Stimulated activated CD4-positive, alpha-beta T cell treated with anti-CD3 and anti-CD28 coated beads, Interleukin-4, amount 100 ng/mL, for 4 hours (primary cell): ENCODE data around the gene THADA.
A peak's percentile ranks its signal among the peaks of the same experiment; 100 is the strongest.
"Not testable (repeated sequence)": the region's sequence is repeated elsewhere in the genome, so short reads cannot be mapped to it uniquely, and the experiment has no call there.

Source experiments
- DNase-seq, 2 experiments: peaks; one replicate each; pipeline ENCODE4 v3.0.0-alpha.2; 2020

THADA gene

DNA sequence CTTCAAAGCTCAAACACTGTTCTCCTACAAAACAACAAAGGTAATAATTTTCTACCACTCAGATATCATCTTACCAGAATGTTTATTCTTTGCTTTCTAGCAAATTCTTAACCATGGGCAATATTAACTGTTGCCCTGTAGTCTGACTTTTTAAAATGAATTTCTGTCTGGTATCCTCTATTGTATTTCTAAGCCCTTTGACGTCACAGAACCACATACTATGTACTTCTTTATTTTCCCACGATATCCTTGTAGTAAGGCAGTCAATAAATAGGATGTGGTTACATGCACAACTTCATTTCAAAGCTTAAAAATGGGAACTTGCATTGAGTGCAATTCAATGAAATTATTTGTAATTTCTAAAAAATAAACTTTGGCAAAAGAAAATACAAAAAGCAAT is 58.7 kb downstream of the THADA start:
- DNase-seq = no peak

DNA sequence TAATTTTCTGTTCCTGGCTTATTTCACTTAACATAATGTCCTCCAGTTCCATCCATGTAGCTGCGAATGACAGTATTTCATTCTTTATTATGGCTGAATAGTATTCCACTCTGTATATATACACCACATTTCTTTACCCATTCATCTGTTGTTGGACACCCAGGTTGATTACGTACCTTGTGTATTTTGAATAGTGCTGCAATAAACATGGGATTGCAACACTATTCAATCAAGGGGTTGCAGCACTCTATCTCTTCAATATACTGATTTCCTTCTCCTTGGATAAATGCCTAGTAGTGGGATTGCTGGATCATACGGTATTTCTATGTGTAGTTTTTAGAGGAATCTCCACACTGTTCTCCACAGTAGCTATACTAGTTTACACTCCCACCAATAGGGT is 61.3 kb downstream of the THADA start:
- no peak for DNase-seq

DNA sequence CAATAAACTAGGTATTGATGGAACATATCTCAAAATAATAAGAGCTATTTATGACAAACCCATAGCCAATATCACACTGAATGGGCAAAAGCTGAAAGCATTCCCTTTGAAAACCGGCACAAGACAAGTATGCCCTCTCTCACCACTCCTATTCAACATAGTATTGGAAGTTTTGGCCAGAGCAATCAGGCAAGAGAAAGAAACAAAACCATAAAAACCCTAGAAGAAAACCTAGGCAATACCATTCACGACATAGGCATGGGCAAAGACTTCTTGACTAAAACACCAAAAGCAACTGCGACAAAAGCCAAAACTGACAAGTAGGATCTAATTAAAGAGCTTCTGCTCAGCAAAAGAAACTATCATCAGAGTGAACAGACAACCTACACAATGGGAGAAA is 63.3 kb downstream of the THADA start:
- DNase-seq = not testable (repeated sequence)

DNA sequence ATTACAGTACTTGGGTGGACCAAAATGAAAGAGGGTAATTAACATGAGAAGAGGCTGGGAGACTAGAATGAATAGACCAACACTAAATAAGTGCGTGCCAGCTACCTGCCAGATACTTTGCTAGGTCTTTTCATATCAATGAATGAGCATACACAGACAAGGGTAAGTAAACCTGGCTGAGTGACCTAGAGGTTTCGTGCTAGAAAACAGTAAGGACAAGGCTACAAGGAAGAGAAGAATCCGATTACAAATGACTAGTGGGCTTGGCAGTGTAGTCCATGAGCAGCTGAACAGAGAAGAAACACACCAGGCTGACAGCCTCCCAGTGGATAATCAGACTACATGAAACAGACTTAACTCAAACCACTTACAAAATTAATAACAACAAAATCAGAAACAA is 64.6 kb downstream of the THADA start:
- no peak for DNase-seq

DNA sequence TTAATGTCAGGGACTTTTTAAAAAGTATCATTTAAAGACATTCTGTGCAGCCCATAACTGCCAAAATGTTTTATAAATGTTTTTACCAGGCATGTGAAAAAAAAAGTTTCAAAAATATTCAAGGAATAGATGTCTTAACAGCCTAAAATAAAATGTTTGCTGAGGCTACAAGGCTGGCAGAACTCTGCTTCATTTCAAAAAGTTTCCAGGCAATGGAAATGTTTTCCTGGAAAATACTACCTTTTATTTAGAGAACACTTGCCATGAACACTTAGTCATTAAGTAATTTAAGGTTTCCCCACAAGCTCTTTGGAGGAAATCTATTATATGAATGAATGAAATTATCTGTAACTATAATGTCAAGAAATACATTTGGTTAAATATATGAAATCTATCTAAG is 68.8 kb downstream of the THADA start:
- DNase-seq = no peak

DNA sequence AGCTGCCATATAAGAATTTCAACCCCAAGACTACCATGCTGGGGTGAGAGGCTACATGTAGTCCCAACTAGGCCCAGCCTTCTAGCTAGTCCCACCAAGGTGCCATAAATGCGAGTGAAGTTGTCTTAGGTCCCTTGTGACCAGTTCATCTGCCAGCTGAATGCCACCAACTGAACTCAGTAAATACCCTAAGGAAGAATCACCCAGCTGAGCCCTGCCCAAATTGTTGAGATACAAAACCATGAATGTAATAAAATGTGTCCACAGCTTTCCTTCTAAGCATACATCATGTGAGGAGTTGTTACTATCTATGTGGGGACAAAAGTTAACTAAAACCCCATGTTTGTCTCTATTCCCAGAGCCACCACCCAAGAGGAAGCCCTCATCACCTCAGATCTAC is 70.3 kb downstream of the THADA start:
- no peak for DNase-seq

DNA sequence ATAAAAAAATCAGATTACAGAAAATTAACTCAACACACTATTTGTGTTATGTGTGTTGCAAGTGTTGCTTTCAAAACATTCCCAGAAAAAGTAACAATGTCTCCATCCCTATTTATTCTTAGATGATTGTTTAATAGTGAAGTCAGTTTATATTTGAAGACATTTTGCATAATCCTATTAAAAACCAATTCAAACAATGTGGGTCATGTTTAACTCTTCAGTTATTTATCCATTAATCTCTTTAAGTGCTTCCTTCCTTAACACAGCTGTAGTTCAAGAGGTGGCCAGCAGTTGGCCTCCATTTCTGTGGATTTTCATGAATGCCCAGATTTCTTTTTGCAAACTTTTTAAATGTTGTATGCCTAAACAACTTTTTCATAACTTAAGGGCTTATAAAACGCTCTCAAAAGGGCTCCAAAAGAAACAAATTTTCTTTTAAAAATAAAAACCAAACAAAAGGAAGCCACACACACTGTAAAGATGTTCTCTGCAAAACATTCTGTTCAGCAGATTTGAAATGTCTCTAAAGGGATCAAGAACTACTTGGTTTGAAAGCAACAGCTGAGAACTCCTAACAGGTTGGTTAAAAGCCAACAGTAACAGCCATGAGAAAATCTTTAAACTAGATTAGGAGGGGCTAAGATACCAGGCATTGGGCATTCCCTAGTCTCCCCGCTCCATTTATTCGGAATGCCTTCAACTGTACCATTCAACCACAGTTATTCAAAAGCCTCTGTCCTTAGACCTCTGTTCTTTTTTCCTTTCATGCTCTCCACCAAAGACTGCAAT is 71.5 kb downstream of the THADA start:
- no peak for DNase-seq

DNA sequence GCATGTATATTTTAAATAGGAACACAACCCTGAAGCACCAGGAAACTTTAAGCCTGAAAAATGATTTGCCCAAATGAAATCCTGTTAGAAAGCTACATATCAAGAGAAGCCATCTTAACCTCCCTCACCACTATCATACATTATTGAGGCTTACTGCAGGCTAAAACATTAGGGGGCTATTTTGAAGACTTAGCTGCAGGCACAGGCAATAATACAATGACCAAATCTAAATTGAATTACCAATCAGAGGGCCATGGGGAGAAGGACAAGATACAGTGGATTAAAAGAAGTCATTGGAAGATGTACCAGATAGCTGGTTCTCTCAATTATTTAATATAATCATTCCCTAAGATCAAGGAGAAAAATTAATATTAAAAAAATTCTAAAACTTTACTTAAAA is 73.7 kb downstream of the THADA start:
- DNase-seq = no peak

DNA sequence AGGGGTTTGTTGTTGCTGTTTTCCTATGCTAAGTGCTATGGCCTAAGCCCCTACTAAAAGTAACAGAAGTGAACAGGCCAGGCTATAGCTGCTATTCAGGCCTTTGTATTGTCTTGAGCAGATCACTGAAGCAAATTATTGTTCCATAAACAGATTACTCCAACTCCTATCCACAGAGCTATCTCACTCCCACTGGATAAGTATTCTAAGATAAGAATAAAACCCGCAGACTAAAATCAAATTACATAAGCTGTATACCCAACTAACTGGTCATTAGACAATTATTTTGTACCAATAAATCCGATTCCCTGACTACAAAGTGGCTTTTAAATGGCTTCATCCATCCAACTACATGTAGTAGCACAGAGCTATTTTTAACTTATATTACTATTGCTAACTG is 74.3 kb downstream of the THADA start:
- no peak for DNase-seq

DNA sequence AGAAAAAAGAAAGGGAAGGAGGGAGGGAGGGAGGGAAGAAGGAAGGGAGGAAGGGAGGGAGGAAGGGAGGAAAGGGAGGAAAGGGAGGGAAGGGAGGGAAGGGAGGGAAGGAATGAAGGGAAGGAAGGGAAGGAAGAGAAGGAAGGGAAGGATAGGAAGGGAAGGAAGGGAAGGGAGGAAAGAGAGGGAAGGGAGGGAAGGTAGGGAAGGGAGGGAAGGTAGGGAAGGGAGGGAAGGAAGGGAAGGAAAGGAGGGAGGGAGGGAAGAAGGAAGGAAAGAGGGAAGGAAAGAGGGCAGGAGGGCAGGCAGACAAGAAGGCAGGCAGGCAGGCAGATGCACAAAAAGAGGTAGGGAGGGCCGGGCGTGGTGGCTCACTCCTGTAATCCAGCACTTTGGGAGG is 74.9 kb downstream of the THADA start:
- DNase-seq = no peak

DNA sequence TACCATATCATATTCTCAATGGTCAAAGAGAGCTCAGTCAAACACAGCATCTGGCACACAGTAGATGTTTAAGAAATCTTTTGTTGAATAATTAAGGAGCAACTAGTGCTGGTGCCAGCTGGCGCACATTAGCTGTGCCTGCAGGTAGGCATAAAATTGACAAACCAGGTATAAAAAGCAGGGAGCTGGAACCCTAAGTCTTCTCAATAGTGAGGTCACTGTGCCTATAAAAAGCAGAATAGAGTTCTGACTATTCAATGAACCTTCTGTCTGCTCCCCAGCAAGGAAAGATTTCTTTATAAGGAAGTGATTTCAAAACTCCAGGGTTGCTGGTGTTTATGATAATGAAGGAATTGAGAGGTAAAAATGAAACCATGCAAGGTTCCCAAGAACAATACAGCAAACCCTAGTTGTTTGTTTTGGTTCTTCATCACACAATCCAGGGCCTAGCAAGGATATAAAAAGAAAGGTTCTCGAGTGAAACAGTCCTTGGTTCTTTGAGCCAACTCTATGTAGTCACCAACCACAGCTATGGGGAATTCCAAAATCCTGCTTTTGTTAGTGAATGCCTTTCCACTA is 76.1 kb downstream of the THADA start:
- no peak for DNase-seq

DNA sequence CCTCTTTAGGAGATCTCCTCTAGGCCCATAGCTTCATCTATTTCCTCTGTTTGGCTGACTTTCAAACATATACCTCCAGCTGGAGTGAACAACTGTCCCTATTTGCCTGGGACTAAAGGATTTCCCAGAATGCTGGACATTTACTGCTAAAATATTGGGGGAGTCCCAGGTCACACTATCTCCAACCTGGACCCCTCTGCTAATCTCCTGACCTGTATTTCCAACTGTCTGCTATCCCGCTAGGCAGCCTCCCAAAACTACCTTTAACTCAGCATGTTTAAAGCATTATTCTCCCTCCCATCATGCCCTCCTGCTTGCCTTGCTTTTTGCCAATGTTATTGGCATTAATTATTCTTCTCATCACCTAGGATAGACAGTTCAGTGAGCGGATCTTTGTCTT is 77.1 kb downstream of the THADA start:
- no peak for DNase-seq

DNA sequence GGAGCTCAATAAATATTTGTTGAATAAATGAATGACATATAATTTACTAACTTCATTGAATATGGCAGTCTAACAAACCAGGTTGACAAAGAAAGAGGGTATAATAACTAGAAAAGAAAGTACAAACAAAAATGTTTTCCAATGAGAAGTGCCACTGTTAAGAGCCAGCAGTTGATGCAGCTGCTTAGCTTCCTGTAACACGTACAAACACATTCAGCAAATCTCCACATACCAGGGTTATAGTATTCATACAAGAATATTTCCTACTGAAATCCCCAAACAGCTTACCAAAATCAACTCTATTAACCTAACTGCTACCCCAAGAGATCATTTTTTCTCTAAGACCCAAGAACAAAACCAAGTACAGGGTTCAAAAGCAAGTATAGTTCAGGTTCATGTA is 77.7 kb downstream of the THADA start:
- DNase-seq = no peak

DNA sequence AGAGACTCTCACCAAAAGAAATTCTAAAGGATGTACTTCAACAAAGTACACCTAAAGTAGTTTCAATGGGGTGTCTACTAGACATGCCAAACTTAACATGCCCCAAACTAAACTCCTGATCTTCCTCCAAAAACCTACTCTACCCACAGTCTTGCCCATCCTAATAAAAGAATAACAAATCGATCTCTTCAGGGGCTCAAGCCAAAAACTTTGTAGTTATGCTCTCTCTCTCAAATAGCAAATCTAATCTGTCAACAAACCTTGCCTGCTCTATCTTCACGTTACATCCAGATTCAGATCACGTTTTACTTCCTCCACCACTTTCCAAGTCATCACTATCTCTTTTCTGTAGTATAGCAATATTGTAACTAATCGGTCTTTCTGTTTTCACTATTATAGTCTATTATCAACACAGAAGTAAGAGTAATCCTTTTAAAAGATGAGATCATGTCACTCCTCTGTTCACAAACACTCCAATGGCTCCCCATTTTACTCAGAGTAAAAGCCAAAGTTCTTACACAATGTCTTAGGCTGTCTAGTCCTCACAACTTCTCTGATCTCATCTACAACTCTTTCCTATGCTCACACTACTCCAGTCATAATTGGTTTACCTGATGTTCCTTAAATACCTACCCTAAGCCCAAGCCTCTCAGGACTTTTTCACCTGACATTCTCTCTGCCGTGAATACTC is 79.9 kb downstream of the THADA start:
- DNase-seq = no peak

DNA sequence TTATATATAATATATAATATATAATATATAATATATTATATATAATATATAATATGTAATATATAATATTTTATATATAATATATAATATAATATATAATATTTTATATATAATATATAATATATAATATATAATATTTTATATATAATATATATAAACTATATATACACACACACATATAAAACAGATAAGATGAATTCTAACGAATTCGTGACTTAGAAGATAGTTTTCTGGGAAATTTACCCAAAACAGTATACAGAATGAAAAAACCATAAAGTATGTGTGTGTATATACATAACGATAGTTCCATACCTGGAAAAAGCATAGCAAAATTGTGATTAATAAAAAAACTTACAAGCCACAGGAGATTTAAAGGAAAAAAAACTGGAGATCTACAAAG is 80.6 kb downstream of the THADA start:
- no peak for DNase-seq

DNA sequence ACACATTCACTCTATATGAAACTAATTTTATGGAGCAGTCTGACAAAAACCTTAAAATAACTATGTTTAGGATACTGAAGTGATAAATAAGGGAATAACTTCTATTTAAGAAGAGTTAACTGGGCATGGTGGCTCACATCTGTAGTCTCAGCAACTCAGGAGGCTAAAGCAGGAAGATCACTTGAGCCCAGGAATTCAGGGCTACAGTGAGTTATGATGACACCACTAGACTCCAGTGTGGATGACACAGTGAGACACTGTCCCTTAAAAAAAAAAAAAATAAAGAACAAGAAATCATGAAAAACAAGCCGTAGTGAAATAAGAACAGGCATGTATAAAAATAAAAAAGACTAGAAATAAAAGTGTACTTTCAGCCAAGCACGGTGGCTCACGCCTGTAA is 82.0 kb downstream of the THADA start:
- DNase-seq = no peak

DNA sequence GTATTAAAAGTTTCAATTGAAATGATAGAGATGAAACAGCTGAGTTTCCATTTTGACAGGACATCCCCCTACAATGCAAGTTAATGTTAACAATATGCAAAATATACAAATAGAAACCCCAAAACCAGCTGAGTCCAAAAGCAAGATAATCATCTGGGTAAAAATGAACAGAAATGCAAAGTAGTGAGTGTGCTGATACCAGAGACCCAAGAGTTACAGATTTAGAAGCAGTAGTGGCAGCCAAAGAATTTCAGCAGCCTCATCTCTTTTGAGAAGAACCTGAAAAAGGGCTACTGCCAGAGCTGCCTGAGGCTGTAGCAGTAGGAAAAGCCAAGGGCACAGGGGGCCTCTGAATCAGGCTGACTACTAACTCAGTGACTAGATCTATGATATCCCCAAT is 82.6 kb downstream of the THADA start:
- DNase-seq = no peak

DNA sequence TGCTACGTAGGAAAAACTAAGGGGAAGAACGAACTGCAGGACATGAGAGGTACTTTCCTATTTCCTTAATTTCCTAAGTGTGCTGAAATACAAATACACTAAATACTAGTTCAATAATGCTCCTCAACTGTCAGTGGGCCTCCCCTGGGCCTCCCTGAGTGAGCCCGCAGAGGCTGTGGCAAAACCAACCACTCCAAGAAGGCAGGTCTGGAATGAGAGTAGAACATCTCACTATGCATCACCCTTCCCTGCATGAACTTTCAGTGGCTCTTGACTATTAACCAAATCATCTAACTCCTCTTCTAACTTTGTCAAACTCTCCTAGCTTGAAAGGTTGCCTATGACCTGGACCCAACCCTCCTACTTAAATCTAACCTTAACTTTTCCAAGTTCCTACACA is 84.6 kb downstream of the THADA start:
- no peak for DNase-seq

DNA sequence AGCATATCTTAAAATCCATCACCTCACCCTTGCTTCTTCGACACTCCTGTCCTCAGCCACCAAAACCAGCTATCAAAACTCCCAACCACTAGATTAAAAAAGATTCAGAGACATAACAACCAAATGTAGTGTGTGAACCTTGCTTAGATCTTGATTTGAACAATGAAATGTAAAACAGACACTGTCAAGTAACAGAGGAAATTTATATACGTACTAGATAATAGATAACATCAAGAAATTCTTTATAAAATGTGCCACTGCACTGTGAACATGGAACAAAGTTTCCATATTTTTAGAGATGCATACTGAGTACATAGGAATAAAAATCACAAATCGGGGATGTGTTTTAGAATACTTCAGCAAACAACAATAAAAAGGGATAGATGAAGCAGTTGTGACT is 86.0 kb downstream of the THADA start:
- DNase-seq = no peak

DNA sequence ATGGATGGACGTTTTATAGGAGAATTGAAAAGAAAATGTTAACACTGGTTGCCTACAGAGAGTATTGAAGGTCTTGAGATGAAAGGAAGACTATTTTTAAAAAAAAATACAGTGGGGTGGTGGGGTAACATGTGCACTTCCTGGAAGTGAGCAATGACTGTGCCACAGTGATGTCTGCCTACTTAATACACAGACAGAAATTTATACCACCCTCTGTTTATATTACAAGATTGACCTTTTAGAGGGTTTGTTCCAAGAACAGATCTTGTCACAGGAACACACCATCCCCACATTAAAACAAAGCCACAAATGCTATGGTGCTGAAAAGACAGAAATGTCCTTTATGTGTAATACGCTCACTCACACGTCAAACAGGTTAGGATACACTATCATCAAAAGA is 87.6 kb downstream of the THADA start:
- peak in 1 of 2 experiments; percentile 4 for DNase-seq

DNA sequence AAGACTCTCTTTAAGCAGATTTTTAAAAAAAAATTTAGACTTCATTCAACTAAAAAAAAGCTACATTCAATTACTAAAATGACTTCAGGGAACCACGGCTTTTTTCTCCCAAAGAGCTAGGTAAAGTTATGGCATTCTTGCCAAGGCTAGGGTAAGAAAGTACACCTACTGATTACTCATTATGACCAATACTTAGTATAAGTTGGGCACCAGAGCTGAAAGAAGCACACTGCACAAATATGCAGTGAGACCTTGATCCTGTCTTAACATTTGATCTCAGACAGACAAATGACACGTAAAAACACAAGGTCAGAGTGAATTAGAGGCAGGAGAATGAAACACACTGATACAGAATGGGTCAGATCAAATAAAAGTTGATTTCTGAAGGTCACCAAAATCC is 88.7 kb downstream of the THADA start:
- no peak for DNase-seq

DNA sequence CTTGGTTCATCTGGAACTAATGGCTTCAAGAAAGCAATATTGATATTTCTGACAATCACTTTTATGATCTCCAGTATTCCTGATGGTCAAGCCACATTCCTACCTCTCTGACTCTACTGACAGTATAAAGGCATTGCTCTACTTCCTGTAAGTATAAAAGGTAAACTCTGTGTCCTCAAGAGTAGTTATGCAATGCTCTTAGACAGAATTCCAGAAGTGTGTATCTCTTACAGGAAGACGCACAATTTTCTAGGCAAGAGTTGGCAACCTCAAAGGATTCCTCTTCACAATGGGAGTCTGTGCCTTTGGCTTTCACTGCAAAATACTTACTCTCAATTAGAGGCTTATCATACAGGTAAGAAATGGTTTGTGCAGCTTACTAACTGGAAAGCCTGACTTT is 100.1 kb downstream of the THADA start:
- DNase-seq = no peak

DNA sequence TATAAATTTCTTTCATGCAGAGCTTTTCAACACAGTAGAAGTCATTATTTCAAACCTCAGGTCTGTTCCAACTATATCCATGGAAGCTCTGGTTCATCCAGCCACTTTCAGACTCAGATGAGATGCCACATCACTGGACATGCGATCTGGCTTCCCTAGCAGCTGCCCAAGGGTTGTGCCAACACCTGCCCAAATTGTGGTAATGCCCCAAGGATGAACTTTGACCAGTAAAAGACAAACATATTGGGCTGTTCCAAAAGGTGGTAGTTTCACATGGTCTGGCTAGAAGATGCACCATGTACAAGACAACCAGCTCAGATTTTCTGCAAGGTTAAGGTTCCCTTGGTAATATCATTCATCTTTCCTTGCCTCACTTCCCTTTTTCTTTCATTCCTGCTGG is 101.9 kb downstream of the THADA start:
- DNase-seq = no peak

DNA sequence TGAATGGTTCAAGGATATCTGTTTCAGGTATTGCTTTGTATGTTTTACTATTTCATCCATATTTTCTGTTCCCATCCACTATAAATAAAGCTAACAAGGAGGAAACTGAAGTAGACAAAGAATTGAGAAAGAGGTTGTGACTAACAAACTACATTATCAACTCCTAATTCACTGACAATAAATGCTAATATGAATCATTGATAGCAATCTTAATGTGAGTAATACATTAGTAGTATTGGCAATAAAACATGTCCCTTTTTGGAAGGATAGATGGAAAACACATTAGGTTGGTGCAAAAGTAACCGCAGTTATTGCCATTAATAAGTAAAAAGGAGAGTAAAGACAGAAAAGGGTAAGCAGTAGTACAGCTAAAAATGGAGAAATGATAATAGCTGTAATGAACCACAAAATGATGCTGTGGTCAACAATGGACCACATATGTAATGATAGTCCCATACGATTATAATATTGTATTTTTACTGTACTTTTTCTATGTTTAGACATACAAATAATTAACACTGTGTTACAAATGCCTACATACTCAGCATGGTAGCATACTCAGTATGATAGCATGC is 104.7 kb downstream of the THADA start:
- no peak for DNase-seq
